IMR-90 (cell line): ENCODE data around the gene STARD13. TPM values are rescaled to one million over a fixed set of nuclear protein-coding genes. Genes with fewer than 3 reads are reported as not detected.

Source experiments
- ATAC-seq: fragments of 200-7000 bp; cut with Tn5 transposase; 2 replicates; pipeline ENCODE4 v1.9.1; 2020; ENCODE audit warnings: low read depth, mild to moderate bottlenecking, moderate library complexity
- BruUV-seq: library from RNA; stranded (reverse); fragments of 400-500 nt; replicated peaks from 2 replicates; lab custom pipeline; 2021; lab: Mats Ljungman, UMichigan
- CTCF ChIA-PET: fragments of 300-600 bp; formaldehyde crosslinking; extraction: SDS; loops from one replicate; lab custom pipeline; 2021; ENCODE audit warnings: antibody characterized with exemption; lab: Yijun Ruan, JAX
- POLR2A ChIA-PET: fragments of 300-600 bp; sonication (Branson Sonifier 250); formaldehyde crosslinking; loops from one replicate; lab custom pipeline; 2022; ENCODE audit warnings: antibody characterized with exemption; ENCODE audit not compliant: unreplicated experiment; lab: Charles Lee
- DNase-seq: peaks from one replicate; pipeline ENCODE4 v3.0.0; 2013
- H2AFZ ChIP-seq: replicated peaks from 2 replicates; pipeline ENCODE3; 2013; ENCODE audit warnings: low read length, mild to moderate bottlenecking; ENCODE audit not compliant: poor library complexity
- H2AK5ac ChIP-seq: 2 replicates; pipeline ENCODE4 v1.6.1; 2013; ENCODE audit warnings: low read depth, low read length, inconsistent platforms
- H2AK9ac ChIP-seq: replicated peaks from 2 replicates; pipeline ENCODE3; 2013; ENCODE audit warnings: mild to moderate bottlenecking, low read depth, low read length, moderate library complexity; ENCODE audit not compliant: poor library complexity
- H2BK120ac ChIP-seq: 2 replicates; pipeline ENCODE4 v1.6.1; 2013; ENCODE audit warnings: low read depth, low read length, inconsistent platforms
- H2BK15ac ChIP-seq: 3 replicates; pipeline ENCODE4 v1.6.1; 2013; ENCODE audit warnings: low read depth, low read length, inconsistent platforms
- H2BK20ac ChIP-seq: 2 replicates; pipeline ENCODE4 v1.6.1; 2013; ENCODE audit warnings: low read depth, mild to moderate bottlenecking, inconsistent platforms, low read length, moderate library complexity
- H2BK5ac ChIP-seq: 2 replicates; pipeline ENCODE4 v1.6.1; 2013; ENCODE audit warnings: mild to moderate bottlenecking, low read depth, low read length, inconsistent platforms; ENCODE audit not compliant: poor library complexity, severe bottlenecking
- H3K14ac ChIP-seq: replicated peaks from 2 replicates; pipeline ENCODE4 v1.6.1; 2013; ENCODE audit warnings: low read depth, low read length, inconsistent platforms
- H3K18ac ChIP-seq: 2 replicates; pipeline ENCODE4 v1.6.1; 2013; ENCODE audit warnings: low read depth, low read length, control low read depth
- H3K23ac ChIP-seq: 2 replicates; pipeline ENCODE4 v1.6.1; 2013; ENCODE audit warnings: low read depth, low read length, inconsistent platforms
- H3K27ac ChIP-seq: 2 replicates; pipeline ENCODE4 v1.5.1; 2013; ENCODE audit warnings: mild to moderate bottlenecking, control low read depth, low read length; ENCODE audit not compliant: insufficient read depth
- H3K27me3 ChIP-seq: 2 replicates; pipeline ENCODE4 v1.6.1; 2013; ENCODE audit warnings: low read length; ENCODE audit not compliant: control insufficient read depth, insufficient read depth
- H3K36me3 ChIP-seq: 2 replicates; pipeline ENCODE4 v1.6.1; 2013; ENCODE audit warnings: low read length, mixed read lengths; ENCODE audit not compliant: control insufficient read depth, insufficient read depth
- H3K4ac ChIP-seq: 2 replicates; pipeline ENCODE4 v1.6.1; 2013; ENCODE audit warnings: low read depth, low read length, inconsistent platforms
- H3K4me1 ChIP-seq: 2 replicates; pipeline ENCODE4 v1.6.1; 2013; ENCODE audit warnings: low read length, mixed read lengths; ENCODE audit not compliant: control insufficient read depth, insufficient read depth
- H3K4me2 ChIP-seq: 2 replicates; pipeline ENCODE4 v1.6.1; 2013; ENCODE audit warnings: low read depth, mild to moderate bottlenecking, control low read depth, low read length, moderate library complexity
- H3K4me3 ChIP-seq: 2 replicates; pipeline ENCODE4 v1.5.1; 2013; ENCODE audit warnings: low read depth, mild to moderate bottlenecking, control low read depth, low read length, moderate library complexity; ENCODE audit not compliant: insufficient read depth
- H3K56ac ChIP-seq: 2 replicates; pipeline ENCODE4 v1.6.1; 2013; ENCODE audit warnings: low read length, inconsistent platforms; ENCODE audit not compliant: insufficient read depth; ENCODE audit errors: extremely low read depth
- H3K79me1 ChIP-seq, 2 experiments: 2 replicates each; pipeline ENCODE4 v1.6.1; 2013; ENCODE audit warnings: low read length in 2 of 2, inconsistent platforms in 1 of 2, low read depth in 1 of 2
- H3K9ac ChIP-seq: 2 replicates; pipeline ENCODE4 v1.6.1; 2013; ENCODE audit warnings: low read depth, low read length, control low read depth
- H3K9me1 ChIP-seq: 2 replicates; pipeline ENCODE4 v1.6.1; 2013; ENCODE audit warnings: low read length, inconsistent platforms; ENCODE audit not compliant: insufficient read depth
- H3K9me3 ChIP-seq: 2 replicates; pipeline ENCODE4 v1.6.1; 2013; ENCODE audit warnings: low read length; ENCODE audit not compliant: control insufficient read depth, insufficient read depth
- H4K20me1 ChIP-seq: 2 replicates; pipeline ENCODE4 v1.6.1; 2013; ENCODE audit warnings: low read length, inconsistent platforms; ENCODE audit not compliant: insufficient read depth
- H4K5ac ChIP-seq: 2 replicates; pipeline ENCODE4 v1.6.1; 2013; ENCODE audit warnings: mild to moderate bottlenecking, low read depth, low read length, control low read depth
- H4K8ac ChIP-seq, 2 experiments: 2 replicates each; pipeline ENCODE4 v1.6.1; 2013; ENCODE audit warnings: low read depth in 2 of 2, low read length in 2 of 2, control low read depth in 1 of 2, inconsistent platforms in 1 of 2
- H4K91ac ChIP-seq: 2 replicates; pipeline ENCODE4 v1.6.1; 2013; ENCODE audit warnings: low read depth, low read length, inconsistent platforms; ENCODE audit not compliant: insufficient read depth
- CEBPB ChIP-seq: IDR thresholded peaks from 2 replicates; pipeline ENCODE4 v1.6.1; 2012; ENCODE audit warnings: low read depth, low read length, improper control_type of control experiment
- CHD1 ChIP-seq: IDR thresholded peaks from 2 replicates; pipeline ENCODE4 v1.6.1; 2012; ENCODE audit warnings: low read depth, low read length, improper control_type of control experiment
- CTCF ChIP-seq: conservative IDR thresholded peaks from 2 replicates; pipeline ENCODE4 v1.5.1; 2012; ENCODE audit warnings: mild to moderate bottlenecking, low read depth, low read length, improper control_type of control experiment
- FOS ChIP-seq: fragments of 150-350 bp; IDR thresholded peaks from 2 replicates; pipeline ENCODE4 v1.6.1; 2016; ENCODE audit warnings: low read depth, low read length
- MAFK ChIP-seq: IDR thresholded peaks from 2 replicates; pipeline ENCODE4 v1.6.1; 2012; ENCODE audit warnings: low read depth, low read length, improper control_type of control experiment
- MAZ ChIP-seq: IDR thresholded peaks from 2 replicates; pipeline ENCODE4 v1.6.1; 2012; ENCODE audit warnings: low read depth, mild to moderate bottlenecking, low read length, improper control_type of control experiment, moderate library complexity, borderline replicate concordance
- MXI1 ChIP-seq: IDR thresholded peaks from 2 replicates; pipeline ENCODE4 v1.6.1; 2012; ENCODE audit warnings: low read depth, mild to moderate bottlenecking, low read length, moderate library complexity, borderline replicate concordance
- NFE2L2 ChIP-seq: fragments of 150-350 bp; IDR thresholded peaks from 2 replicates; pipeline ENCODE4 v1.6.1; 2016; ENCODE audit warnings: low read depth, mild to moderate bottlenecking, low read length
- RAD21 ChIP-seq: IDR thresholded peaks from 2 replicates; pipeline ENCODE4 v1.6.1; 2012; ENCODE audit warnings: low read length, improper control_type of control experiment
- RCOR1 ChIP-seq: IDR thresholded peaks from 2 replicates; pipeline ENCODE4 v1.6.1; 2012; ENCODE audit warnings: mild to moderate bottlenecking, low read length, improper control_type of control experiment; ENCODE audit not compliant: insufficient replicate concordance
- RFX5 ChIP-seq: IDR thresholded peaks from 2 replicates; pipeline ENCODE4 v1.8.0; 2012; ENCODE audit warnings: low read depth, mild to moderate bottlenecking, low read length, moderate library complexity
- SMC3 ChIP-seq: fragments of 150-350 bp; IDR thresholded peaks from 2 replicates; pipeline ENCODE4 v1.6.1; 2016; ENCODE audit warnings: low read depth, mild to moderate bottlenecking, antibody characterized with exemption, low read length, moderate library complexity
- USF2 ChIP-seq: fragments of 150-350 bp; IDR thresholded peaks from 2 replicates; pipeline ENCODE4 v1.6.1; 2017; ENCODE audit warnings: mild to moderate bottlenecking, antibody characterized with exemption, low read length, low read depth
- WGBS, 2 experiments: methylation state at CpG; one replicate each; pipeline versions ENCODE4 v1.1.5 to v1.1.7; 2013; ENCODE audit warnings: missing lambda C conversion rate in 2 of 2; ENCODE audit not compliant: insufficient read length in 1 of 2; ENCODE audit errors: extremely low coverage in 2 of 2; 5-methylcytosine and 5-hydroxymethylcytosine counted together
- dilution Hi-C: fragments of 300-500 bp; cut with HindIII; formaldehyde crosslinking; loops from one replicate; pipeline ENCODE4 v1.14.3; 2018; ENCODE audit warnings: low sequenced_read_pairs; ENCODE audit not compliant: unreplicated experiment
- in situ Hi-C: fragments of 300-500 bp; cut with MboI; formaldehyde crosslinking; loops from 3 replicates; pipeline ENCODE4 v1.14.3; 2019; ENCODE audit warnings: low sequenced_read_pairs, inconsistent platforms, mixed read lengths
- intact Hi-C: fragments of 100-400 bp; cut with micrococcal nuclease; formaldehyde crosslinking; loops from 2 replicates; pipeline ENCODE4 v1.10.0; 2022
- polyA plus RNA-seq, 3 experiments: library from polyadenylated mRNA; depleted of rRNA; stranded (reverse); fragments of >200 nt; gene quantifications; 2 replicates each; pipeline ENCODE4 v1.2.3, GENCODE V29; 2012; ENCODE audit warnings: low replicate concordance in 1 of 3
- total RNA-seq: library from RNA; depleted of rRNA; stranded (reverse); fragments of >200 nt; gene quantifications from 2 replicates; pipeline ENCODE4 v1.2.3, GENCODE V29; 2012

Gene STARD13
- total and polyA plus RNA-seq, 2 of the 4 experiments (the other 2 are of a cell fraction) = 23.6 to 46.6 TPM

DNA sequence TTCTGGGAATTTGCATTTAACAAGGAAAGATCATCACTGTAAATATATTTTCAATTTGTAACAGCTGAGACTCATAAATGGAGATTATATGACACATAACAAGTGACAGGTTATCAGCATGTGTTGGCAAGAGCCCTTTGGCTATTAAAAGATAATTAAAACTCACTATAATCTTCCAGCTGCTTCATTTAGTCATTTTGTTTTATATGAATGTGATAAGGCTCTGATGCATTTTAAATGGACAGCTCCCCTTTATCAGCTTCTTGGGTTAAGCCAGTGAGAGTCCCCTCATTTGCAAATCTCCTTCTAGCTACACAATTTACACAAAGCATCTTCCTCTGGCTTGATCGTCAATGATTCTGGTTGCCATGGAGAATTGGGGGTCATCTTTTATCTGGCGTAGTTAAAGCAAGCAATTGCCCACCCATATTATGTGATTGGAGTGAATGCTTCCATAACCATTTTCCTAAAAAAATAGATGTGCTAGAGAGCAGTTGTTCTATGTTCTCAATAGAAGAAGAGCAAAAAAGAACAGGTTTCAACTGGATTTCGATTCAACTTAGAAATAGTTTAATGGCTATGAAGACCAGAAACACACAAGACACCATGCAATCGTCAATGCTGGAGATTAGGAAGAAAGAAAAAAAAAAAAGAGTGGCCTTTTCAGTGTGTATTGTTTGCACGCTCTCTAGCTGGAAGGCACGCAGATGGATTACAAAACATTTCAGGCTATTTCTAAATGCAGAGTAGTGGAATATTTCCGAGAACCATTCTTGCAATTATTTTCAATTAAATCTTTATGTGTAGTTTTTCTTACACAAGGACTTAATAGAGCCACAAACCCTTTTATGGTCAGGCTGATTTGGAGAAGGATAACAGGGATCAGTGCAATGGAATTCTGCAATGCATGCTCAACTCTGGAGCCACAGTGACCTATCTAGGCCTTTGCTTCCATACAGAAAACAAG is 27.4 kb downstream of the STARD13 start:
- H2BK20ac ChIP-seq = peak overlapping the region; percentile 85
- peak overlapping the region; percentile 59; the same call in 1 of the 2 replicates for H3K4ac ChIP-seq
- H4K20me1 ChIP-seq = peaks cover 20% of the 10 kb centered on the region; the same call in 1 of the 2 replicates
- ChIA-PET CTCF (no interaction called here), POLR2A (no interaction called here)
- no TSS peak for BruUV-seq
- peak overlapping the region; percentile 72 for H3K14ac ChIP-seq
- peak overlapping the region; percentile 77; the same call in 1 of the 2 replicates for H4K5ac ChIP-seq
- H3K27ac ChIP-seq = peak overlapping the region; percentile 94; the same call in 1 of the 2 replicates
- peak overlapping the region; percentile 64 for H4K91ac ChIP-seq
- H4K8ac ChIP-seq = peak overlapping the region in 1 of 2 experiments; percentile 68; a peak in 2 of 4 replicates
- H3K36me3 ChIP-seq = peaks cover 9% of the 10 kb centered on the region
- WGBS, 2 experiments = no CpG with 5 or more reads among the region's 7 CpGs
- H2BK15ac ChIP-seq = peak overlapping the region; percentile 51; the same call in 2 of the 3 replicates
- no peaks in the 10 kb centered on the region for H3K9me3 ChIP-seq
- dilution Hi-C loops (no loop called here), intact Hi-C loops (no loop called here), in situ Hi-C loops (no loop called here)
- peaks cover 25 to 94% of the 10 kb centered on the region in 2 experiments; a peak in 3 of 4 replicates for H3K79me1 ChIP-seq
- H3K27me3 ChIP-seq = no peaks in the 10 kb centered on the region
- H3K4me1 ChIP-seq = peaks cover 34% of the 10 kb centered on the region
- H3K18ac ChIP-seq = peak overlapping the region; percentile 93
- H3K56ac ChIP-seq = peak overlapping the region; percentile 12
- H2AFZ ChIP-seq = no peak overlapping the region
- H3K4me2 ChIP-seq = peak overlapping the region; percentile 14; the same call in 1 of the 2 replicates
- peak overlapping the region; percentile 66; the same call in 1 of the 2 replicates for H2AK5ac ChIP-seq
- peak overlapping the region; percentile 98 for H2BK5ac ChIP-seq
- H3K9ac ChIP-seq = no peak overlapping the region
- DNase-seq = peak; percentile 63
- no peak overlapping the region for H3K4me3 ChIP-seq
- H2AK9ac ChIP-seq = no peak overlapping the region
- peak overlapping the region; percentile 65 for H3K23ac ChIP-seq
- TF ChIP-seq FOS = no peak
- no peak for TF ChIP-seq USF2
- no peak for TF ChIP-seq NFE2L2
- TF ChIP-seq MAFK = no peak
- TF ChIP-seq MXI1 = no peak
- TF ChIP-seq MAZ = no peak
- no peak for TF ChIP-seq RCOR1
- no peak for TF ChIP-seq SMC3
- no peak for TF ChIP-seq RFX5
- TF ChIP-seq RAD21 = no peak
- no peak for TF ChIP-seq CEBPB
- TF ChIP-seq CTCF = no peak
- no peak for TF ChIP-seq CHD1
- ATAC-seq = peak; percentile 55
- H3K9me1 ChIP-seq = peaks cover 24% of the 10 kb centered on the region
- peak overlapping the region; percentile 83 for H2BK120ac ChIP-seq
